Measurements from ENCODE around the gene SIRT3. TPM values are rescaled to one million over a fixed set of nuclear protein-coding genes. Genes with fewer than 3 reads are reported as not detected.

The SIRT3 gene
- total and polyA plus RNA-seq, 4 donors, result 14.6 to 21.2 (median 16.4) TPM

DNA sequence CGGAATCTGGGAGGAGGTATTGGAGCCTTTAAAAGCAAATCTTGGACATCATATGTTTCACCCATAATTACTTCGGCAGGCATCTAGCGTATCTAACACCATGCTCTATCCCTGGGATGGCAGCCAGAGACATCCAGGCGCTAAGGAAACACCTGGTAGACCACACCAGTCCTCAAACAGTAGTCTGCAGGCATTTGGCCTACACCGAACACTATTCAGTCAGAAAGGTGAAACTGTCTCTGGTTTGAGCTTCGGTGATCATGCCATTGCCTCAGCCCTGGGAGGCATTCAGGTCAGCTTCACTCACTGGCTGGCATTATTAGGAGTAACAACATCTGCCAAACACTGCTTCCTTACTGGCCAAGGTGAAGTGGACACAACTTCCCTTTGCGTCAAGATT lies 11.7 kb downstream of the SIRT3 start:
- Histone ChIP-seq H3K9ac (ENCODE audit: insufficient read depth in 1 of 2, low read length in 2 of 2) (no peak overlapping the region), H3K27me3 (ENCODE audit: control insufficient read depth in 3 of 3, insufficient read depth in 3 of 3, low read length in 2 of 3) (no peaks in the 10 kb centered on the region), H3K9me3 (ENCODE audit: control insufficient read depth in 4 of 4, insufficient read depth in 3 of 4, low read length in 3 of 4) (no peaks in the 10 kb centered on the region), H3K4me1 (ENCODE audit: control insufficient read depth in 5 of 5, insufficient read depth in 5 of 5, low read length in 5 of 5) (peaks cover 0 to 4% (median 0%) of the 10 kb centered on the region in 5 donors), H3K27ac (ENCODE audit: low read depth in 1 of 2, low read length in 1 of 2) (no peak overlapping the region), H3K4me3 (no peak overlapping the region), H3K36me3 (ENCODE audit: control insufficient read depth in 4 of 4, insufficient read depth in 4 of 4, low read length in 4 of 4) (peaks cover 0 to 16% (median 10%) of the 10 kb centered on the region in 4 donors)
- no peak for ATAC-seq (ENCODE audit: insufficient read depth, low FRiP score)
- TF ChIP-seq, protein P1, sequence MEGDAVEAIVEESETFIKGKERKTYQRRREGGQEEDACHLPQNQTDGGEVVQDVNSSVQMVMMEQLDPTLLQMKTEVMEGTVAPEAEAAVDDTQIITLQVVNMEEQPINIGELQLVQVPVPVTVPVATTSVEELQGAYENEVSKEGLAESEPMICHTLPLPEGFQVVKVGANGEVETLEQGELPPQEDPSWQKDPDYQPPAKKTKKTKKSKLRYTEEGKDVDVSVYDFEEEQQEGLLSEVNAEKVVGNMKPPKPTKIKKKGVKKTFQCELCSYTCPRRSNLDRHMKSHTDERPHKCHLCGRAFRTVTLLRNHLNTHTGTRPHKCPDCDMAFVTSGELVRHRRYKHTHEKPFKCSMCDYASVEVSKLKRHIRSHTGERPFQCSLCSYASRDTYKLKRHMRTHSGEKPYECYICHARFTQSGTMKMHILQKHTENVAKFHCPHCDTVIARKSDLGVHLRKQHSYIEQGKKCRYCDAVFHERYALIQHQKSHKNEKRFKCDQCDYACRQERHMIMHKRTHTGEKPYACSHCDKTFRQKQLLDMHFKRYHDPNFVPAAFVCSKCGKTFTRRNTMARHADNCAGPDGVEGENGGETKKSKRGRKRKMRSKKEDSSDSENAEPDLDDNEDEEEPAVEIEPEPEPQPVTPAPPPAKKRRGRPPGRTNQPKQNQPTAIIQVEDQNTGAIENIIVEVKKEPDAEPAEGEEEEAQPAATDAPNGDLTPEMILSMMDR (IDR thresholded peaks at IDR 0.05; ENCODE audit: control extremely low read depth, extremely low read depth), result no peak
- WGBS, 2 donors, result 86 to 89% methylated on average over 7 of the region's 7 CpGs
- DNase-seq, result no peak

DNA sequence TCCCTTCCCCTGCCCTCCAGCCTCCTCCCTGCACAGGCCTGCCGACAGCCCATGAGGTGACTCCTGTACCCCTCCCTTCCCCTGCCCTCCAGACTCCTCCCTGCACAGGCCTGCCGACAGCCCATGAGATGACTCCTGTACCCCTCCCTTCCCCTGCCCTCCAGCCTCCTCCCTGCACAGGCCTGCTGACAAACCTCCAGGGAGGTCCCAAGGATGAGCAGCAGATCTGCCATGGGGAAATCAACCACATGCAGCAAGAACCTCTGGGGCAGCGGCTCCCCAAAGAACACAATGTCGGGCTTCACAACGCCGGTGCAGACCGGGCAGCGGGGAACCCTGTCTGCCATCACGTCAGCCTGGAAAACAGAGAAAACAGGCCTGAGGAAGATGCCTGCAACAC lies 12.3 kb downstream of the SIRT3 start:
- no peak overlapping the region for H3K9ac ChIP-seq (ENCODE audit: insufficient read depth in 1 of 2, low read length in 2 of 2)
- WGBS, 2 donors, result 94 to 97% methylated on average over 7 to 8 of the region's 9 CpGs
- H3K4me3 ChIP-seq, result no peak overlapping the region
- ATAC-seq (ENCODE audit: insufficient read depth, low FRiP score) (no peak), DNase-seq (no peak)
- H3K27me3 ChIP-seq (ENCODE audit: control insufficient read depth in 3 of 3, insufficient read depth in 3 of 3, low read length in 2 of 3), result no peaks in the 10 kb centered on the region
- H3K36me3 ChIP-seq (ENCODE audit: control insufficient read depth in 4 of 4, insufficient read depth in 4 of 4, low read length in 4 of 4), result peaks cover 0 to 15% (median 12%) of the 10 kb centered on the region in 4 donors
- no peak overlapping the region for H3K27ac ChIP-seq (ENCODE audit: low read depth in 1 of 2, low read length in 1 of 2)
- TF ChIP-seq, protein P1 (IDR thresholded peaks at IDR 0.05; ENCODE audit: control extremely low read depth, extremely low read depth), result no peak
- H3K9me3 ChIP-seq (ENCODE audit: control insufficient read depth in 4 of 4, insufficient read depth in 3 of 4, low read length in 3 of 4), result no peaks in the 10 kb centered on the region
- peaks cover 0 to 4% (median 0%) of the 10 kb centered on the region in 5 donors for H3K4me1 ChIP-seq (ENCODE audit: control insufficient read depth in 5 of 5, insufficient read depth in 5 of 5, low read length in 5 of 5)

DNA sequence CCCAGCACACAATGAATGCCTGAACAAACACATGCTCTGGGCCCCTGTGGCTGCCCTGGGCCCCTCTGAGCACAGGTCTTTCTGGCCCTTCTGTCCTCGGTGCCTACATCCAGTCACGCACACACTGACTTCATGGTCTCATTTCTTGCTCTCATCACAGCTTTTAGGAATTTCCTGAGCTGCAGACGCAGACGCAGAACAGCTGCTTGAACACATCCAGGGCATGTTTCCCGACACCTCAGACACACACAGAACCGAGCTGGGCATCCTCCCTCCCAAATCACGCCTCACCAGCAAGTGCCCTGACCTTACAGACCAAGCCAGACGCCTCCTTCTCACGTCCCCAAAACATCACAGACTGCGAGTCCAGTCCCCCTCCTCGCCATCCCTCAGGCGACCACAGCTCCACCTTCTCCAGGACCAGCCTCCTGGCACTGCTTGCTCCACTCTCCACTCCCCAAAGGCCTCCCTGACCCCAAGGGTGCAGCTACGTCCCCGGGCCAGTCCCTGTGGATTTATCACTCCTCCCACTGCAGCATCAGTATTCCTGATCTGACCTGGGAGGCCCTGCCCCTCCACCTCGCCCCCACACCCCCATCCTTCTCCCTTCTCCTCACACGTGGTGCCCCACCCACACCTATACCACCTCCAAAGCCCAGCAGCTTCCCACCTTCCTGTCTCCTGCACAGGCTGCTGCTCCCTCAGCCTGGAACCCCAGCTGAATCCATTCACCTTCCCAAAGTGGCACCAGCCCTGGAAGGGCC lies 12.9 kb downstream of the SIRT3 start:
- H3K4me3 ChIP-seq, result no peak overlapping the region
- H3K27me3 ChIP-seq (ENCODE audit: control insufficient read depth in 3 of 3, insufficient read depth in 3 of 3, low read length in 2 of 3), result no peaks in the 10 kb centered on the region
- H3K4me1 ChIP-seq (ENCODE audit: control insufficient read depth in 5 of 5, insufficient read depth in 5 of 5, low read length in 5 of 5), result peaks cover 0 to 4% (median 0%) of the 10 kb centered on the region in 5 donors
- H3K27ac ChIP-seq (ENCODE audit: low read depth in 1 of 2, low read length in 1 of 2), result no peak overlapping the region
- H3K9me3 ChIP-seq (ENCODE audit: control insufficient read depth in 4 of 4, insufficient read depth in 3 of 4, low read length in 3 of 4), result no peaks in the 10 kb centered on the region
- peaks cover 0 to 19% (median 12%) of the 10 kb centered on the region in 4 donors for H3K36me3 ChIP-seq (ENCODE audit: control insufficient read depth in 4 of 4, insufficient read depth in 4 of 4, low read length in 4 of 4)
- WGBS, 2 donors, result 83% methylated on average over 16 of the region's 16 CpGs
- no peak overlapping the region for H3K9ac ChIP-seq (ENCODE audit: insufficient read depth in 1 of 2, low read length in 2 of 2)
- TF ChIP-seq, protein P1 (IDR thresholded peaks at IDR 0.05; ENCODE audit: control extremely low read depth, extremely low read depth), result no peak
- no peak for ATAC-seq (ENCODE audit: insufficient read depth, low FRiP score)
- DNase-seq, result peak in 2 of 3 donors; percentile 11 to 57

Data from lung (tissue), 12 donors.